K562 (cell line): ENCODE results near the gene REPS1. TPM values are rescaled to one million over a fixed set of nuclear protein-coding genes. Genes with fewer than 3 reads are reported as not detected.

ENCODE experiments used
- ATAC-seq: fragments of 200-7000 bp; cut with Tn5 transposase; 3 replicates; pipeline ENCODE4 v1.9.1; 2020; ENCODE audit warnings: moderate library complexity
- BruUV-seq: library from RNA; stranded (reverse); fragments of 400-500 nt; replicated peaks from 2 replicates; lab custom pipeline; 2021; lab: Mats Ljungman, UMichigan
- CTCF ChIA-PET: fragments of 300-600 bp; formaldehyde crosslinking; extraction: SDS; loops from one replicate; lab custom pipeline; 2021; ENCODE audit warnings: low intra/inter-chr PET ratio; lab: Yijun Ruan, JAX
- POLR2A ChIA-PET: fragments of 300-600, 350-650 bp; sonication (Branson Sonifier 250); formaldehyde crosslinking; extraction: SDS; loops from one replicate; lab custom pipeline; 2021; ENCODE audit warnings: antibody characterized with exemption, inconsistent platforms; lab: Yijun Ruan, JAX
- DNase-seq, 4 experiments: peaks; one replicate each; pipeline versions ENCODE4 v3.0.0 to v3.0.0-alpha.2; 2011 to 2018; ENCODE audit warnings: low spot score in 3 of 4, mixed read lengths in 3 of 4; ENCODE audit errors: extremely low read depth in 1 of 4
- FAIRE-seq: peaks from 2 replicates; lab custom pipeline; 2011; peaks lifted over from hg19 to GRCh38; lab: Jason Lieb, UNC
- H2AFZ ChIP-seq: 2 replicates; pipeline ENCODE4 v1.6.0; 2011; ENCODE audit warnings: low read depth, low read length, control low read depth, inconsistent platforms
- H3K27ac ChIP-seq: fragments of 200-600 bp; 3 replicates; pipeline ENCODE4 v1.8.0; 2011; ENCODE audit warnings: low read depth, mild to moderate bottlenecking, control low read depth, inconsistent platforms, low read length, moderate library complexity, mixed read lengths; ENCODE audit errors: extremely low read depth
- H3K27me3 ChIP-seq, 2 experiments: fragments of 300-600 bp in 1 of 2; 2 replicates in 1 of 2; 3 replicates in 1 of 2; pipeline versions ENCODE4 v1.6.0 to v1.8.0; 2011; ENCODE audit warnings: inconsistent platforms in 2 of 2, low read length in 2 of 2, mild to moderate bottlenecking in 1 of 2, mixed read lengths in 1 of 2, moderate library complexity in 1 of 2; ENCODE audit not compliant: control insufficient read depth in 2 of 2, insufficient read depth in 2 of 2
- H3K36me3 ChIP-seq: fragments of 300-600 bp; 3 replicates; pipeline ENCODE4 v1.8.0; 2011; ENCODE audit warnings: mild to moderate bottlenecking, low read length, inconsistent platforms; ENCODE audit not compliant: control insufficient read depth, insufficient read depth
- H3K4me1 ChIP-seq, 2 experiments: fragments of 200-600 bp in 1 of 2; replicated peaks in 1 of 2; 2 replicates in 1 of 2; 3 replicates in 1 of 2; pipeline versions ENCODE4 v1.5.1 to v1.8.0; 2011; ENCODE audit warnings: inconsistent platforms in 2 of 2, low read length in 2 of 2, mild to moderate bottlenecking in 1 of 2, mixed read lengths in 1 of 2, moderate library complexity in 1 of 2; ENCODE audit not compliant: control insufficient read depth in 2 of 2, insufficient read depth in 2 of 2
- H3K4me2 ChIP-seq: 2 replicates; pipeline ENCODE4 v1.6.1; 2011; ENCODE audit warnings: low read length, control low read depth, inconsistent platforms, mixed read lengths; ENCODE audit not compliant: insufficient read depth
- H3K4me3 ChIP-seq: fragments of 200-600 bp; sonication (generic), shearing (Covaris generic); 2 replicates; pipeline ENCODE4 v1.5.1; 2016; ENCODE audit warnings: control low read depth, inconsistent platforms
- H3K79me2 ChIP-seq: fragments of 200-600 bp; 3 replicates; pipeline ENCODE4 v1.8.0; 2011; ENCODE audit warnings: low read length, inconsistent platforms; ENCODE audit not compliant: control insufficient read depth, insufficient read depth
- H3K9ac ChIP-seq, 2 experiments: 2 replicates each; pipeline versions ENCODE4 v1.6.0 to v1.6.1; 2011; ENCODE audit warnings: low read depth in 2 of 2, low read length in 2 of 2, control low read depth in 1 of 2, inconsistent platforms in 1 of 2, mild to moderate bottlenecking in 1 of 2, mixed read lengths in 1 of 2; ENCODE audit not compliant: insufficient read depth in 1 of 2
- H3K9me1 ChIP-seq: one replicate; pipeline ENCODE4 v1.6.0; 2011; ENCODE audit warnings: inconsistent platforms, mild to moderate bottlenecking, low read length, moderate library complexity; ENCODE audit not compliant: control insufficient read depth, insufficient read depth
- H3K9me3 ChIP-seq: replicated peaks from 2 replicates; pipeline ENCODE4 v1.5.1; 2011; ENCODE audit warnings: low read depth, low read length, inconsistent platforms; ENCODE audit not compliant: control insufficient read depth, insufficient read depth
- H4K20me1 ChIP-seq: replicated peaks from 2 replicates; pipeline ENCODE4 v1.6.1; 2011; ENCODE audit warnings: low read length, inconsistent platforms, mixed read lengths; ENCODE audit not compliant: control insufficient read depth, insufficient read depth
- C11orf30 ChIP-seq: fragments of 450-650 bp; IDR thresholded peaks from 2 replicates; pipeline ENCODE4 v1.6.1; 2016; ENCODE audit warnings: low read depth, mild to moderate bottlenecking
- HNRNPLL ChIP-seq: fragments of 200-400 bp; formaldehyde crosslinking; IDR thresholded peaks from 2 replicates; pipeline ENCODE4 v1.6.1; 2017; ENCODE audit warnings: low read length, low read depth, mild to moderate bottlenecking; ENCODE audit not compliant: poor library complexity, severe bottlenecking
- MAFG ChIP-seq: fragments of 450-650 bp; conservative IDR thresholded peaks from 2 replicates; pipeline ENCODE4 v1.6.1; 2016; ENCODE audit warnings: missing genetic modification characterization, missing compliant biosample characterization
- PHF21A ChIP-seq: fragments of 450-650 bp; IDR thresholded peaks from 2 replicates; pipeline ENCODE4 v1.6.1; 2017; ENCODE audit warnings: low read depth, borderline replicate concordance
- RBM15 ChIP-seq: fragments of 200-400 bp; formaldehyde crosslinking; IDR thresholded peaks from 2 replicates; pipeline ENCODE4 v1.6.1; 2018; ENCODE audit warnings: mild to moderate bottlenecking, low read length, moderate library complexity; ENCODE audit not compliant: insufficient read depth
- TARDBP ChIP-seq: fragments of 450-650 bp; IDR thresholded peaks from 2 replicates; pipeline ENCODE4 v1.6.1; 2016
- THRA ChIP-seq: fragments of 450-650 bp; IDR thresholded peaks from 2 replicates; pipeline ENCODE4 v1.6.1; 2017; ENCODE audit warnings: mild to moderate bottlenecking, moderate library complexity
- ZNF253 ChIP-seq: fragments of 250-450 bp; sonication (Bioruptor Pico); conservative IDR thresholded peaks from 2 replicates; pipeline ENCODE4 v1.6.1; 2021; ENCODE audit warnings: mild to moderate bottlenecking
- ZNF316 ChIP-seq: fragments of 450-650 bp; IDR thresholded peaks from 2 replicates; pipeline ENCODE4 v1.6.1; 2016
- ZNF586 ChIP-seq: fragments of 450-650 bp; formaldehyde crosslinking; conservative IDR thresholded peaks from 2 replicates; pipeline ENCODE4 v1.4.0; 2020; ENCODE audit warnings: mild to moderate bottlenecking, moderate library complexity
- WGBS: fragments of 100-300 bp; shearing (Covaris generic); methylation state at CpG from one replicate; pipeline ENCODE4 v1.1.6; 2016; ENCODE audit warnings: low coverage, mixed read lengths; ENCODE audit not compliant: insufficient coverage; ENCODE audit errors: missing lambda C conversion rate; 5-methylcytosine and 5-hydroxymethylcytosine counted together
- in situ Hi-C: fragments of 300-500 bp; cut with MboI; formaldehyde crosslinking; loops from 4 replicates; pipeline ENCODE4 v1.15.0; 2018; ENCODE audit warnings: inconsistent platforms, mixed read lengths
- intact Hi-C: fragments of 100-400 bp; cut with micrococcal nuclease; formaldehyde crosslinking; loops from 2 replicates; pipeline ENCODE4 v1.14.2; 2022
- polyA plus RNA-seq, 8 experiments: library from polyadenylated mRNA; depleted of rRNA in 4 of 8; stranded (reverse) in 5 of 8; unstranded in 3 of 8; fragments of >200 nt; fragmentation: Nextera tagmentation in 2 of 8; fragmentation: Illumina TruSeq in 1 of 8; extraction: Ambion mirVana in 2 of 8; extraction: Trizol in 1 of 8; gene quantifications; 2 replicates each; pipeline versions ENCODE4 v1.2.1 to v1.2.3, GENCODE V29; 2011 to 2014; ENCODE audit warnings: inconsistent platforms in 1 of 8, missing spikeins in 1 of 8
- total RNA-seq, 7 experiments: library from RNA; depleted of rRNA in 6 of 7; stranded (reverse); fragments of >200 nt in 6 of 7; fragmentation: Illumina TruSeq in 2 of 7; extraction: Trizol in 2 of 7; gene quantifications; 2 replicates each; pipeline versions ENCODE4 v1.2.1 to v1.2.3, GENCODE V29; 2011 to 2021; ENCODE audit warnings: low replicate concordance in 1 of 7

REPS1 gene
- total and polyA plus RNA-seq, 9 of the 15 experiments (the other 6 are each of a cell fraction or from before 2014, with no cell fraction given): 7.9 to 36.0 (median 27.8) TPM

- TF ChIP-seq ZNF586 (CRISPR knock-in tag) (no peak), THRA (no peak), ZNF253 (CRISPR knock-in tag) (no peak), HNRNPLL (no peak), RBM15 (no peak), PHF21A (no peak)
Measured at GRCh38 chr6:138977242-138977641, 10.8 kb downstream of the REPS1 start (continued).

GRCh38 chr6:138975815-138976214 lies 12.2 kb downstream of the REPS1 start:
- no peak overlapping the region for H3K4me3 ChIP-seq
- no peaks in the 10 kb centered on the region for H3K36me3 ChIP-seq
- intact Hi-C loops (no loop called here), in situ Hi-C loops (no loop called here)
- H3K27ac ChIP-seq: no peak overlapping the region
- FAIRE-seq (no peak), DNase-seq (no peak), ATAC-seq (no peak)
- no peak overlapping the region for H3K4me2 ChIP-seq
- peaks cover 8% of the 10 kb centered on the region for H4K20me1 ChIP-seq
- no TSS peak for BruUV-seq
- CTCF ChIA-PET: no interaction called here
- H3K9me3 ChIP-seq: no peaks in the 10 kb centered on the region
- no peak overlapping the region for H3K9ac ChIP-seq
- H3K27me3 ChIP-seq: no peaks in the 10 kb centered on the region
- peaks cover 25% of the 10 kb centered on the region for H3K79me2 ChIP-seq
- no peak overlapping the region for H2AFZ ChIP-seq
- POLR2A ChIA-PET: interaction anchor here (1.9 to 4.4 kb wide), 2 partner anchors 10 to 14 kb away, joined by 5 to 22 read pairs; no protein-coding TSS in a partner anchor
- H3K9me1 ChIP-seq: no peaks in the 10 kb centered on the region
- 80% methylated on average over 4 of the region's 4 CpGs for WGBS
- TF ChIP-seq TARDBP: no peak
- TF ChIP-seq ZNF316: peak; percentile 57
- TF ChIP-seq C11orf30: 0 out of 2 replicates have a peak, but pooled peaks have one; percentile 13
- 0 out of 2 replicates have a peak, but pooled peaks have one; percentile 10 for TF ChIP-seq MAFG
- TF ChIP-seq, all 486 proteins: peak for 3
- H3K4me1 ChIP-seq: peaks cover 0 to 6% of the 10 kb centered on the region in 2 experiments; a peak in 1 of 5 replicates
